Gastrocnemius medialis (tissue), 4 donors: ENCODE results near the gene CARD14. TPM values are rescaled to one million over a fixed set of nuclear protein-coding genes. Genes with fewer than 3 reads are reported as not detected.

Experiments used
- ATAC-seq, 2 donors: fragments of 150-250 bp; one replicate each; pipeline ENCODE4 v1.9.1; 2016
- DNase-seq, 2 donors: peaks; one replicate each; pipeline ENCODE4 v3.0.0-alpha.2; 2019
- H3K27ac ChIP-seq, 4 donors: fragments of 200-600 bp; sonication (generic); 1 replicate in 1 of 4; 2 replicates in 3 of 4; pipeline ENCODE4 v1.5.1; 2016 to 2018; ENCODE audit warnings: mild to moderate bottlenecking in 2 of 4, moderate library complexity in 1 of 4
- H3K27me3 ChIP-seq, 3 donors: fragments of 200-600 bp; sonication (generic) in 2 of 3; 1 replicate in 1 of 3; 2 replicates in 2 of 3; pipeline versions ENCODE4 v1.5.1 to v1.6.0; 2016 to 2019; ENCODE audit warnings: mild to moderate bottlenecking in 1 of 3, moderate library complexity in 1 of 3
- H3K36me3 ChIP-seq, 2 donors: fragments of 200-600 bp; sonication (generic) in 1 of 2; one replicate each; pipeline ENCODE4 v1.5.1; 2017 to 2018
- H3K4me1 ChIP-seq, 2 donors: fragments of 200-600 bp; sonication (generic) in 1 of 2; one replicate each; pipeline ENCODE4 v1.5.1; 2016 to 2017; ENCODE audit warnings: mild to moderate bottlenecking in 2 of 2
- H3K4me3 ChIP-seq, 4 donors: fragments of 200-600 bp; sonication (generic) in 3 of 4; 1 replicate in 1 of 4; 2 replicates in 3 of 4; pipeline ENCODE4 v1.5.1; 2016 to 2019; ENCODE audit warnings: mild to moderate bottlenecking in 2 of 4
- H3K9me3 ChIP-seq, 3 donors: fragments of 200-600 bp; sonication (generic) in 2 of 3; 1 replicate in 1 of 3; 2 replicates in 2 of 3; pipeline ENCODE4 v1.5.1; 2016 to 2019
- CTCF ChIP-seq, 5 experiments: fragments of 450-650 bp in 3 of 5; fragments of 200-600 bp in 2 of 5; sonication (generic) in 2 of 5; IDR thresholded peaks in 4 of 5; conservative IDR thresholded peaks in 1 of 5; 1 replicate in 4 of 5; 2 replicates in 1 of 5; pipeline ENCODE4 v1.5.1; 2016 to 2019; ENCODE audit warnings: antibody characterized with exemption in 5 of 5, mild to moderate bottlenecking in 3 of 5, moderate library complexity in 3 of 5
- POLR2A ChIP-seq, 2 donors: fragments of 450-650 bp; IDR thresholded peaks; one replicate each; pipeline ENCODE4 v1.6.1; 2017; ENCODE audit warnings: antibody characterized with exemption in 2 of 2, mild to moderate bottlenecking in 2 of 2, moderate library complexity in 2 of 2
- in situ Hi-C, 4 donors: fragments of 200-750 bp; cut with MboI; loops; one replicate each; pipeline versions ENCODE4 v1.15.0 to v1.8.0; 2017; ENCODE audit warnings: low sequenced_read_pairs in 4 of 4
- intact Hi-C: fragments of 100-400 bp; cut with DNase I; formaldehyde crosslinking; loops from one replicate; pipeline ENCODE4 v1.15.1; 2023; ENCODE audit warnings: low total_unique reads
- total RNA-seq, 4 donors: library from RNA; depleted of rRNA; stranded (reverse); fragments of >200 nt; gene quantifications; one replicate each; pipeline versions ENCODE4 v1.1.0 to v1.2.3, GENCODE V29; 2016

Gene CARD14
- total RNA-seq, 4 donors from 2014 or later: not detected

GRCh38 chr17:80221351-80222105 is 51.7 kb downstream of the CARD14 start:
- Histone ChIP-seq H3K27me3 (no peaks in the 10 kb centered on the region), H3K9me3 (no peaks in the 10 kb centered on the region), H3K36me3 (peaks cover 0 to 8% of the 10 kb centered on the region in 2 donors), H3K4me3 (peak overlapping the region; percentile 69 to 90 (median 78)), H3K27ac (peak overlapping the region in 2 of 4 donors; percentile 82 to 84), H3K4me1 (peaks cover 17 to 23% of the 10 kb centered on the region in 2 donors)
- TF ChIP-seq CTCF (IDR thresholded peaks at IDR 0.05 in 4 of 5, conservative IDR thresholded peaks at IDR 0.05 in 1 of 5) (no peak), POLR2A (IDR thresholded peaks at IDR 0.05) (no peak)
- DNase-seq: no peak
- in situ Hi-C loops (no loop called here), intact Hi-C loops (no loop called here)
- no peak for ATAC-seq

GRCh38 chr17:80222376-80223141 is 52.7 kb downstream of the CARD14 start:
- no peak overlapping the region for H3K4me3 ChIP-seq
- no peaks in the 10 kb centered on the region for H3K9me3 ChIP-seq
- H3K27me3 ChIP-seq: no peaks in the 10 kb centered on the region
- H3K36me3 ChIP-seq: no peaks in the 10 kb centered on the region
- intact Hi-C loops: no loop called here
- peaks cover 17 to 23% of the 10 kb centered on the region in 2 donors for H3K4me1 ChIP-seq
- DNase-seq (no peak), ATAC-seq (no peak)
- in situ Hi-C loops: no loop called here
- TF ChIP-seq CTCF (IDR thresholded peaks at IDR 0.05 in 4 of 5, conservative IDR thresholded peaks at IDR 0.05 in 1 of 5): no peak
- no peak for TF ChIP-seq POLR2A (IDR thresholded peaks at IDR 0.05)
- peak overlapping the region in 2 of 4 donors; percentile 46 to 58 for H3K27ac ChIP-seq

GRCh38 chr17:80223142-80223815 is 53.4 kb downstream of the CARD14 start:
- in situ Hi-C loops: no loop called here
- Histone ChIP-seq H3K4me3 (no peak overlapping the region), H3K36me3 (peaks cover 0 to 2% of the 10 kb centered on the region in 2 donors), H3K27ac (peak overlapping the region in 3 of 4 donors; percentile 14 to 58 (median 46)), H3K27me3 (no peaks in the 10 kb centered on the region), H3K9me3 (no peaks in the 10 kb centered on the region), H3K4me1 (peaks cover 17 to 23% of the 10 kb centered on the region in 2 donors)
- no peak for DNase-seq
- ATAC-seq: no peak
- TF ChIP-seq POLR2A (IDR thresholded peaks at IDR 0.05): no peak
- TF ChIP-seq CTCF (IDR thresholded peaks at IDR 0.05 in 4 of 5, conservative IDR thresholded peaks at IDR 0.05 in 1 of 5): no peak
- intact Hi-C loops: no loop called here

GRCh38 chr17:80223838-80224497 is 54.1 kb downstream of the CARD14 start:
- H3K4me3 ChIP-seq: no peak overlapping the region
- in situ Hi-C loops: no loop called here
- TF ChIP-seq POLR2A (IDR thresholded peaks at IDR 0.05) (no peak), CTCF (IDR thresholded peaks at IDR 0.05 in 4 of 5, conservative IDR thresholded peaks at IDR 0.05 in 1 of 5) (no peak)
- no peaks in the 10 kb centered on the region for H3K9me3 ChIP-seq
- H3K4me1 ChIP-seq: peaks cover 17 to 23% of the 10 kb centered on the region in 2 donors
- peaks cover 0 to 6% of the 10 kb centered on the region in 2 donors for H3K36me3 ChIP-seq
- peak overlapping the region in 2 of 4 donors; percentile 18 to 58 for H3K27ac ChIP-seq
- H3K27me3 ChIP-seq: no peaks in the 10 kb centered on the region
- intact Hi-C loops: no loop called here
- DNase-seq (no peak), ATAC-seq (no peak)
